K562 (cell line): ENCODE data around the gene TMEM45B. TPM values are rescaled to one million over a fixed set of nuclear protein-coding genes. Genes with fewer than 3 reads are reported as not detected.
"Not testable (repeated sequence)": the region's sequence is repeated elsewhere in the genome, so short reads cannot be mapped to it uniquely, and the experiment has no call there.

ENCODE experiments used
- ATAC-seq: fragments of 200-7000 bp; cut with Tn5 transposase; 3 replicates; pipeline ENCODE4 v1.9.1; 2020; ENCODE audit warnings: moderate library complexity
- BruUV-seq: library from RNA; stranded (reverse); fragments of 400-500 nt; replicated peaks from 2 replicates; lab custom pipeline; 2021; lab: Mats Ljungman, UMichigan
- CTCF ChIA-PET: fragments of 300-600 bp; formaldehyde crosslinking; extraction: SDS; loops from one replicate; lab custom pipeline; 2021; ENCODE audit warnings: low intra/inter-chr PET ratio; lab: Yijun Ruan, JAX
- POLR2A ChIA-PET: fragments of 300-600, 350-650 bp; sonication (Branson Sonifier 250); formaldehyde crosslinking; extraction: SDS; loops from one replicate; lab custom pipeline; 2021; ENCODE audit warnings: antibody characterized with exemption, inconsistent platforms; lab: Yijun Ruan, JAX
- DNase-seq, 4 experiments: peaks; one replicate each; pipeline versions ENCODE4 v3.0.0 to v3.0.0-alpha.2; 2011 to 2018; ENCODE audit warnings: low spot score in 3 of 4, mixed read lengths in 3 of 4; ENCODE audit errors: extremely low read depth in 1 of 4
- FAIRE-seq: peaks from 2 replicates; lab custom pipeline; 2011; peaks lifted over from hg19 to GRCh38; lab: Jason Lieb, UNC
- H2AFZ ChIP-seq: 2 replicates; pipeline ENCODE4 v1.6.0; 2011; ENCODE audit warnings: low read depth, low read length, control low read depth, inconsistent platforms
- H3K27ac ChIP-seq: fragments of 200-600 bp; 3 replicates; pipeline ENCODE4 v1.8.0; 2011; ENCODE audit warnings: low read depth, mild to moderate bottlenecking, control low read depth, inconsistent platforms, low read length, moderate library complexity, mixed read lengths; ENCODE audit errors: extremely low read depth
- H3K27me3 ChIP-seq, 2 experiments: fragments of 300-600 bp in 1 of 2; 2 replicates in 1 of 2; 3 replicates in 1 of 2; pipeline versions ENCODE4 v1.6.0 to v1.8.0; 2011; ENCODE audit warnings: inconsistent platforms in 2 of 2, low read length in 2 of 2, mild to moderate bottlenecking in 1 of 2, mixed read lengths in 1 of 2, moderate library complexity in 1 of 2; ENCODE audit not compliant: control insufficient read depth in 2 of 2, insufficient read depth in 2 of 2
- H3K36me3 ChIP-seq: fragments of 300-600 bp; 3 replicates; pipeline ENCODE4 v1.8.0; 2011; ENCODE audit warnings: mild to moderate bottlenecking, low read length, inconsistent platforms; ENCODE audit not compliant: control insufficient read depth, insufficient read depth
- H3K4me1 ChIP-seq, 2 experiments: fragments of 200-600 bp in 1 of 2; replicated peaks in 1 of 2; 2 replicates in 1 of 2; 3 replicates in 1 of 2; pipeline versions ENCODE4 v1.5.1 to v1.8.0; 2011; ENCODE audit warnings: inconsistent platforms in 2 of 2, low read length in 2 of 2, mild to moderate bottlenecking in 1 of 2, mixed read lengths in 1 of 2, moderate library complexity in 1 of 2; ENCODE audit not compliant: control insufficient read depth in 2 of 2, insufficient read depth in 2 of 2
- H3K4me2 ChIP-seq: 2 replicates; pipeline ENCODE4 v1.6.1; 2011; ENCODE audit warnings: low read length, control low read depth, inconsistent platforms, mixed read lengths; ENCODE audit not compliant: insufficient read depth
- H3K4me3 ChIP-seq: fragments of 200-600 bp; sonication (generic), shearing (Covaris generic); 2 replicates; pipeline ENCODE4 v1.5.1; 2016; ENCODE audit warnings: control low read depth, inconsistent platforms
- H3K79me2 ChIP-seq: fragments of 200-600 bp; 3 replicates; pipeline ENCODE4 v1.8.0; 2011; ENCODE audit warnings: low read length, inconsistent platforms; ENCODE audit not compliant: control insufficient read depth, insufficient read depth
- H3K9ac ChIP-seq, 2 experiments: 2 replicates each; pipeline versions ENCODE4 v1.6.0 to v1.6.1; 2011; ENCODE audit warnings: low read depth in 2 of 2, low read length in 2 of 2, control low read depth in 1 of 2, inconsistent platforms in 1 of 2, mild to moderate bottlenecking in 1 of 2, mixed read lengths in 1 of 2; ENCODE audit not compliant: insufficient read depth in 1 of 2
- H3K9me1 ChIP-seq: one replicate; pipeline ENCODE4 v1.6.0; 2011; ENCODE audit warnings: inconsistent platforms, mild to moderate bottlenecking, low read length, moderate library complexity; ENCODE audit not compliant: control insufficient read depth, insufficient read depth
- H3K9me3 ChIP-seq: replicated peaks from 2 replicates; pipeline ENCODE4 v1.5.1; 2011; ENCODE audit warnings: low read depth, low read length, inconsistent platforms; ENCODE audit not compliant: control insufficient read depth, insufficient read depth
- H4K20me1 ChIP-seq: replicated peaks from 2 replicates; pipeline ENCODE4 v1.6.1; 2011; ENCODE audit warnings: low read length, inconsistent platforms, mixed read lengths; ENCODE audit not compliant: control insufficient read depth, insufficient read depth
- BRF1 ChIP-seq: IDR thresholded peaks from 3 replicates; pipeline ENCODE4 v1.6.1; 2011; ENCODE audit warnings: borderline replicate concordance, mild to moderate bottlenecking; ENCODE audit not compliant: insufficient read length; ENCODE audit errors: extremely low read depth
- SMARCC2 ChIP-seq: fragments of 450-650 bp; IDR thresholded peaks from 2 replicates; pipeline ENCODE4 v1.6.1; 2017; ENCODE audit warnings: antibody characterized with exemption, moderate library complexity, mild to moderate bottlenecking, low read depth
- TCF7 ChIP-seq: sonication (generic); IDR thresholded peaks from 2 replicates; pipeline ENCODE4 v1.6.1; 2016; ENCODE audit warnings: antibody characterized with exemption, borderline replicate concordance
- ZFP36 ChIP-seq: fragments of 150-350 bp; IDR thresholded peaks from 2 replicates; pipeline ENCODE4 v1.6.1; 2018; ENCODE audit warnings: low read length, low read depth; ENCODE audit not compliant: partially characterized antibody
- WGBS: fragments of 100-300 bp; shearing (Covaris generic); methylation state at CpG from one replicate; pipeline ENCODE4 v1.1.6; 2016; ENCODE audit warnings: low coverage, mixed read lengths; ENCODE audit not compliant: insufficient coverage; ENCODE audit errors: missing lambda C conversion rate; 5-methylcytosine and 5-hydroxymethylcytosine counted together
- in situ Hi-C: fragments of 300-500 bp; cut with MboI; formaldehyde crosslinking; loops from 4 replicates; pipeline ENCODE4 v1.15.0; 2018; ENCODE audit warnings: inconsistent platforms, mixed read lengths
- intact Hi-C: fragments of 100-400 bp; cut with micrococcal nuclease; formaldehyde crosslinking; loops from 2 replicates; pipeline ENCODE4 v1.14.2; 2022
- polyA plus RNA-seq, 8 experiments: library from polyadenylated mRNA; depleted of rRNA in 4 of 8; stranded (reverse) in 5 of 8; unstranded in 3 of 8; fragments of >200 nt; fragmentation: Nextera tagmentation in 2 of 8; fragmentation: Illumina TruSeq in 1 of 8; extraction: Ambion mirVana in 2 of 8; extraction: Trizol in 1 of 8; gene quantifications; 2 replicates each; pipeline versions ENCODE4 v1.2.1 to v1.2.3, GENCODE V29; 2011 to 2014; ENCODE audit warnings: inconsistent platforms in 1 of 8, missing spikeins in 1 of 8
- total RNA-seq, 7 experiments: library from RNA; depleted of rRNA in 6 of 7; stranded (reverse); fragments of >200 nt in 6 of 7; fragmentation: Illumina TruSeq in 2 of 7; extraction: Trizol in 2 of 7; gene quantifications; 2 replicates each; pipeline versions ENCODE4 v1.2.1 to v1.2.3, GENCODE V29; 2011 to 2021; ENCODE audit warnings: low replicate concordance in 1 of 7

TMEM45B gene
- total and polyA plus RNA-seq, 9 of the 15 experiments (the other 6 are each of a cell fraction or from before 2014, with no cell fraction given) = 0.07 TPM; not detected in 8

DNA sequence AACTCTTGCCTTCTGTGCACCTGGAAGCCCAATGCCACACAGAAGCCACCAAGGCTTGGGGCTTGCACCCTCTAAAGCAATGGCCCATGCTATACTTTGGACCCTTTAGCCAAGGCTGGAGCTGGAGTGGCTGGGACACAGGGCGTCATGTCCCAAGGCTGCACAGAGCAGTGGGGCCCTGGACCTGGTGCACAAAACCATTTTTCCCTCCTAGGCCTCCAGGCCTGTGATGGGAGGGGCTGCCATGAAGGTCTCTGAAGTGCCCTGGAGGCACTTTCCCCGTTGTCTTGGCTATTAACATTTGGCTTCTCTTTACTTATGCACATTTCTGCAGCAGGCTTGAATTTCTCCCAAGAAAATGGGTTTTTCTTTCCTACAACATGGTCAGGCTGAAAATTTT lies 20.6 kb upstream of the TMEM45B start:
- no peak overlapping the region for H3K27ac ChIP-seq
- ChIA-PET CTCF (no interaction called here), POLR2A (no interaction called here)
- H3K9ac ChIP-seq = no peak overlapping the region
- H4K20me1 ChIP-seq = no peaks in the 10 kb centered on the region
- no peaks in the 10 kb centered on the region for H3K36me3 ChIP-seq
- no peak overlapping the region for H3K4me3 ChIP-seq
- no TSS peak for BruUV-seq
- no peaks in the 10 kb centered on the region for H3K9me3 ChIP-seq
- ATAC-seq (no peak), DNase-seq (no peak)
- H3K79me2 ChIP-seq = no peaks in the 10 kb centered on the region
- intact Hi-C loops (no loop called here), in situ Hi-C loops (no loop called here)
- H3K4me2 ChIP-seq = no peak overlapping the region
- H3K4me1 ChIP-seq = no peaks in the 10 kb centered on the region
- no peak overlapping the region for H2AFZ ChIP-seq
- 0% methylated on average over 2 of the region's 2 CpGs for WGBS
- no peak for TF ChIP-seq TCF7
- TF ChIP-seq ZFP36 = peak; percentile 46
- TF ChIP-seq, all 486 proteins: peak for 1
- FAIRE-seq = no peak
- H3K27me3 ChIP-seq = no peaks in the 10 kb centered on the region
- H3K9me1 ChIP-seq = no peaks in the 10 kb centered on the region

- BruUV-seq = no TSS peak
- ATAC-seq (no peak), DNase-seq (no peak)
- Histone ChIP-seq H3K9me3 (no peaks in the 10 kb centered on the region), H3K9ac (no peak overlapping the region), H3K9me1 (no peaks in the 10 kb centered on the region)
- in situ Hi-C loops = no loop called here
- TF ChIP-seq BRF1 (no peak), SMARCC2 (no peak)
- TF ChIP-seq, all 486 proteins: peak for 0
- FAIRE-seq = no peak
- Histone ChIP-seq H2AFZ (no peak overlapping the region), H4K20me1 (no peaks in the 10 kb centered on the region), H3K27me3 (no peaks in the 10 kb centered on the region; a peak in 1 of 5 replicates), H3K79me2 (no peaks in the 10 kb centered on the region), H3K27ac (no peak overlapping the region), H3K36me3 (no peaks in the 10 kb centered on the region), H3K4me1 (no peaks in the 10 kb centered on the region), H3K4me3 (no peak overlapping the region), H3K4me2 (no peak overlapping the region)
- ChIA-PET CTCF (interaction anchor here (0.5 kb wide), 1 partner anchor 241 kb away, joined by 3 read pairs; no protein-coding TSS in a partner anchor), POLR2A (no interaction called here)
- intact Hi-C loops = no loop called here
- WGBS = 0% methylated on average over 2 of the region's 2 CpGs
These were observed 17.4 kb upstream of the TMEM45B start for GRCh38 chr11:129798212-129798611.

DNA sequence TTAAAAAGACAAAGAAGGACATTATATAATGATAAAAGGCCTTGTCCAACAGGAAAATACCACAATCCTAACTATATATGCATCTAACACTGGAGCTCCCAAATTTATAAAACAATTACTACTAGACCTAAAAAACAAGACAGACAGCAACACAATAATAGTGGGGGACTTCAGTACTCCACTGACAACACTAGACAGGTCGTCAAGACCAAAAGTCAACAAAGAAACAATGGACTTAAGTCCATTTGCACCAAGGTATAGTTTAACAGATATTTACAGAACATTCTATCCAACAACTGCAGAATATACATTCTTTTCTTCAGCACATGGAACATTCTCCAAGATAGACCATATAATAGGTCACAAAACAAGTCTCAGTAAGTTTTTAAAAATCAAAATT lies 15.5 kb upstream of the TMEM45B start:
- H3K4me3 ChIP-seq, H3K27me3 ChIP-seq, CTCF ChIA-PET, in situ Hi-C loops, ATAC-seq, H3K4me1 ChIP-seq, intact Hi-C loops, BruUV-seq, H3K79me2 ChIP-seq, H2AFZ ChIP-seq, H3K9me3 ChIP-seq, FAIRE-seq, H3K9me1 ChIP-seq, H4K20me1 ChIP-seq, POLR2A ChIA-PET, H3K9ac ChIP-seq, DNase-seq, H3K36me3 ChIP-seq, H3K4me2 ChIP-seq, H3K27ac ChIP-seq: not testable (repeated sequence)
- 0% methylated on average over 1 of the region's 1 CpG for WGBS
